B cell (primary cell): ENCODE results near the gene GAL.

Experiments
- EZH2 ChIP-seq: IDR thresholded peaks from 2 replicates; pipeline ENCODE4 v1.6.1; 2012; ENCODE audit warnings: borderline replicate concordance, low read depth, mild to moderate bottlenecking, moderate library complexity, low read length; ENCODE audit not compliant: insufficient read depth, poor library complexity, severe bottlenecking
- TF ChIP-seq, protein P1 (sequence below): fragments of 200-600 bp; IDR thresholded peaks from one replicate; pipeline ENCODE4 v1.8.0; 2022; ENCODE audit warnings: antibody characterized with exemption, mild to moderate bottlenecking

DNA sequence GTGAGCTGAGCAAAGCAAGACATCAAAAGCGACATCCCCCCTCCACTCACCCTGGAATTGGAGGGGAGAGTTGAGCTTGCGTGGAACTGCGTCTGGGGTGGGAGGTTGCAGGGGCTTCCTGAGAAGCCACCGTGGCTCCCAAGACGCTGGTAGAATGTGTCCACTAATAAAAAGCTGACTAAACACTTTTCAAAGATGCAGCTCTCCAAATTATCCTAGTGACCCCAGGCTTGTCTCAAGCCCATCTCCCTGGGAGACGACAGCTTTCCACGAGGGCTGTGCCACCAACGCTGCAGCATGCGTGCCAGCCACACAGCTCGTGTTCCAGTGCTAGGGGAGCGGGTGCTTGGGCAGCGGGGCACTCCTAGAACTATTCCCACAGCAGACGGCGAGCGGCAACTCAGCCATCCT, 6.3 kb upstream of the GAL start:
- TF ChIP-seq, protein P1, sequence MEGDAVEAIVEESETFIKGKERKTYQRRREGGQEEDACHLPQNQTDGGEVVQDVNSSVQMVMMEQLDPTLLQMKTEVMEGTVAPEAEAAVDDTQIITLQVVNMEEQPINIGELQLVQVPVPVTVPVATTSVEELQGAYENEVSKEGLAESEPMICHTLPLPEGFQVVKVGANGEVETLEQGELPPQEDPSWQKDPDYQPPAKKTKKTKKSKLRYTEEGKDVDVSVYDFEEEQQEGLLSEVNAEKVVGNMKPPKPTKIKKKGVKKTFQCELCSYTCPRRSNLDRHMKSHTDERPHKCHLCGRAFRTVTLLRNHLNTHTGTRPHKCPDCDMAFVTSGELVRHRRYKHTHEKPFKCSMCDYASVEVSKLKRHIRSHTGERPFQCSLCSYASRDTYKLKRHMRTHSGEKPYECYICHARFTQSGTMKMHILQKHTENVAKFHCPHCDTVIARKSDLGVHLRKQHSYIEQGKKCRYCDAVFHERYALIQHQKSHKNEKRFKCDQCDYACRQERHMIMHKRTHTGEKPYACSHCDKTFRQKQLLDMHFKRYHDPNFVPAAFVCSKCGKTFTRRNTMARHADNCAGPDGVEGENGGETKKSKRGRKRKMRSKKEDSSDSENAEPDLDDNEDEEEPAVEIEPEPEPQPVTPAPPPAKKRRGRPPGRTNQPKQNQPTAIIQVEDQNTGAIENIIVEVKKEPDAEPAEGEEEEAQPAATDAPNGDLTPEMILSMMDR, result no peak
- no peak for TF ChIP-seq EZH2
